Fibroblast of skin of right quadriceps (primary cell): ENCODE results near the gene FN3KRP.

Source experiments
- DNase-seq: peaks from one replicate; pipeline ENCODE4 v3.0.0-alpha.2; 2013

FN3KRP gene

GRCh38 chr17:82716203-82717010, at the start of gene FN3KRP:
Gene FN3KRP (plus strand): TSS chr17:82716706. CDS start chr17:82716756, 50 bp downstream.
- DNase-seq = peak; percentile 91

GRCh38 chr17:82666931-82667667, 49.4 kb upstream of the FN3KRP start:
- no peak for DNase-seq

- no peak for DNase-seq
Measured at GRCh38 chr17:82667668-82668000, 48.9 kb upstream of the FN3KRP start.

- DNase-seq = no peak
Measured at GRCh38 chr17:82668024-82668630, 48.4 kb upstream of the FN3KRP start.

GRCh38 chr17:82668631-82669099, 47.8 kb upstream of the FN3KRP start:
- peak; percentile 54 for DNase-seq

- DNase-seq = no peak
Measured at GRCh38 chr17:82670661-82671450, 45.6 kb upstream of the FN3KRP start.

GRCh38 chr17:82674656-82675475, 41.6 kb upstream of the FN3KRP start:
- no peak for DNase-seq

GRCh38 chr17:82675476-82676245, 40.8 kb upstream of the FN3KRP start:
- DNase-seq = no peak

- DNase-seq = no peak
Measured at GRCh38 chr17:82677353-82677925, 39.1 kb upstream of the FN3KRP start.

- DNase-seq = no peak
Measured at GRCh38 chr17:82678265-82678891, 38.1 kb upstream of the FN3KRP start.

GRCh38 chr17:82679586-82680465, 36.7 kb upstream of the FN3KRP start:
- no peak for DNase-seq

GRCh38 chr17:82681547-82681946, 35.0 kb upstream of the FN3KRP start:
- no peak for DNase-seq

- no peak for DNase-seq
Measured at GRCh38 chr17:82683534-82683933, 33.0 kb upstream of the FN3KRP start.

- DNase-seq = no peak
Measured at GRCh38 chr17:82684228-82684841, 32.2 kb upstream of the FN3KRP start.

GRCh38 chr17:82685291-82685690, 31.2 kb upstream of the FN3KRP start:
- no peak for DNase-seq

GRCh38 chr17:82686366-82687324, 29.9 kb upstream of the FN3KRP start:
- no peak for DNase-seq

GRCh38 chr17:82687375-82687861, 29.1 kb upstream of the FN3KRP start:
- no peak for DNase-seq
